Cardiac muscle cell (in vitro differentiated cells and primary cell): Measurements from ENCODE around the gene TMCO4. TPM values are rescaled to one million over a fixed set of nuclear protein-coding genes. Genes with fewer than 3 reads are reported as not detected.

Experiments used
- DNase-seq, 2 donors: peaks; one replicate each; pipeline versions ENCODE4 v3.0.0 to v3.0.0-alpha.2; 2010 to 2017; ENCODE audit warnings: low read depth in 1 of 2, low spot score in 1 of 2
- H3K27ac ChIP-seq: fragments of 200-600 bp; sonication (generic); 2 replicates; pipeline ENCODE4 v1.5.1; 2016
- H3K27me3 ChIP-seq: fragments of 200-600 bp; sonication (generic); 2 replicates; pipeline ENCODE4 v1.6.0; 2016; ENCODE audit warnings: control low read depth
- H3K36me3 ChIP-seq: fragments of 200-600 bp; sonication (generic); 2 replicates; pipeline ENCODE4 v1.5.1; 2016; ENCODE audit warnings: control low read depth
- H3K4me1 ChIP-seq: fragments of 200-600 bp; sonication (generic); 2 replicates; pipeline ENCODE4 v1.8.1; 2017; ENCODE audit warnings: low read depth, mild to moderate bottlenecking, mixed run types
- H3K4me3 ChIP-seq: fragments of 200-600 bp; sonication (generic); 2 replicates; pipeline ENCODE4 v1.5.1; 2016; ENCODE audit warnings: mild to moderate bottlenecking
- H3K9me3 ChIP-seq: fragments of 200-600 bp; sonication (generic); 2 replicates; pipeline ENCODE4 v1.5.1; 2017; ENCODE audit warnings: low read depth, mild to moderate bottlenecking, control low read depth
- polyA plus RNA-seq: library from polyadenylated mRNA; unstranded; fragments of >200 nt; fragmentation: Nextera tagmentation; extraction: Ambion mirVana; gene quantifications from 2 replicates; pipeline ENCODE4 v1.2.1, GENCODE V29; 2016
- total RNA-seq: library from RNA; depleted of rRNA; stranded (reverse); fragments of >200 nt; gene quantifications from 2 replicates; pipeline ENCODE4 v1.2.3, GENCODE V29; 2016
- TF ChIP-seq, protein P1 (sequence below): IDR thresholded peaks from 2 replicates; pipeline ENCODE4 v1.5.1; 2012; ENCODE audit warnings: low read depth, mild to moderate bottlenecking, low read length

TMCO4 gene
- total and polyA plus RNA-seq, 2 experiments from 2014 or later = 2.2 to 2.5 TPM

DNA sequence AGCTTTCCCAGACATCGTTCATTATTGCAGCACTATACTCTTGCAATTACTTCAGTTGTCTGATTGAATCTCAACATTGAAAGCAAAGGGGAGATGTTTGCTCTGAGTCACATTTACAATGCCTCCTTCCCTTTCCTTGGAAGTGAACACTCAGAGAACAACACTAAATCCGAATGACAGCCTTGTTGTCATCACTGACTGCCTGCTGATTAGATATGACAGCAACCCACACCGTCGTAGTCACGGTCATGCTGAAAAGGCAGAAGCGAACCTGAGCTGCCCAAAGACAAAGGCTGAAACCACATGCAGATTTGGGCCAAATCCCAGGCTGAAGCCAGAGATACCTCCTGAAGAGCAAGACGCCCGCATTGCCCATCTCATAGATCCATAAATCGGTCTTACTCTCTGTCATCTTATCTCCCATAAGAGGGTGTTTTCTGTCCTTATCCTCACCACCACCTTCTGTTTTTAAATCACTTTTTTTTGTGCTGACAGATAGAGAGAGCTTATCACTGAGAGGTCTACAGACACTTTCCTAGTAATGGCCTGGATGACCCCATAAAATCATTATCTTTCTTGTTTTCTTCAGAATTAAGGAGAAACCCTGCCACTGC is 47.5 kb downstream of the TMCO4 start:
- no peak for DNase-seq
- no peaks in the 10 kb centered on the region for H3K36me3 ChIP-seq
- TF ChIP-seq, protein P1, sequence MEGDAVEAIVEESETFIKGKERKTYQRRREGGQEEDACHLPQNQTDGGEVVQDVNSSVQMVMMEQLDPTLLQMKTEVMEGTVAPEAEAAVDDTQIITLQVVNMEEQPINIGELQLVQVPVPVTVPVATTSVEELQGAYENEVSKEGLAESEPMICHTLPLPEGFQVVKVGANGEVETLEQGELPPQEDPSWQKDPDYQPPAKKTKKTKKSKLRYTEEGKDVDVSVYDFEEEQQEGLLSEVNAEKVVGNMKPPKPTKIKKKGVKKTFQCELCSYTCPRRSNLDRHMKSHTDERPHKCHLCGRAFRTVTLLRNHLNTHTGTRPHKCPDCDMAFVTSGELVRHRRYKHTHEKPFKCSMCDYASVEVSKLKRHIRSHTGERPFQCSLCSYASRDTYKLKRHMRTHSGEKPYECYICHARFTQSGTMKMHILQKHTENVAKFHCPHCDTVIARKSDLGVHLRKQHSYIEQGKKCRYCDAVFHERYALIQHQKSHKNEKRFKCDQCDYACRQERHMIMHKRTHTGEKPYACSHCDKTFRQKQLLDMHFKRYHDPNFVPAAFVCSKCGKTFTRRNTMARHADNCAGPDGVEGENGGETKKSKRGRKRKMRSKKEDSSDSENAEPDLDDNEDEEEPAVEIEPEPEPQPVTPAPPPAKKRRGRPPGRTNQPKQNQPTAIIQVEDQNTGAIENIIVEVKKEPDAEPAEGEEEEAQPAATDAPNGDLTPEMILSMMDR = no peak
- H3K27ac ChIP-seq = no peak overlapping the region
- H3K27me3 ChIP-seq = peaks cover 16% of the 10 kb centered on the region
- H3K4me1 ChIP-seq = peaks cover 19% of the 10 kb centered on the region
- no peaks in the 10 kb centered on the region for H3K9me3 ChIP-seq
- H3K4me3 ChIP-seq = no peak overlapping the region

DNA sequence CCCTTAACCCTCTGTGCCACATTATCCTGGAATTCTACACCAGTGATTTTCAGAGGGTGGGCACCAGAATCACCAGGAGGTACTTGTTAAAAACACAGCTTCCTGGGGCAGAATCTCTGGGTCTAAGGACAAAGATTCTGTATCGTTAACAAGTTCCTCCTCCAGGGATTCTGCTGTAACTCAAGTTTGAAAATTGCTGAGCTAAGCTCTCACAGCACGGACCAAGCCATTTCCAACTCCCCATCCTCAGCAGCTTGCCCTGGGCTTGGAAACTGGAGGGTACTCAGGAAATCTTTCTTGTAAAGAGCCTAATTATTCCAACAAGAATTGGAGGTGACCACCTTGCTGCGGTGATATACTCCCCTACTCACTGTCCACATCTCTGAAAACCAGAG is 48.8 kb downstream of the TMCO4 start:
- no peaks in the 10 kb centered on the region for H3K9me3 ChIP-seq
- DNase-seq = no peak
- H3K4me3 ChIP-seq = no peak overlapping the region
- H3K27me3 ChIP-seq = peaks cover 20% of the 10 kb centered on the region
- no peak overlapping the region for H3K27ac ChIP-seq
- no peaks in the 10 kb centered on the region for H3K36me3 ChIP-seq
- H3K4me1 ChIP-seq = peaks cover 19% of the 10 kb centered on the region
- TF ChIP-seq, protein P1 = no peak

DNA sequence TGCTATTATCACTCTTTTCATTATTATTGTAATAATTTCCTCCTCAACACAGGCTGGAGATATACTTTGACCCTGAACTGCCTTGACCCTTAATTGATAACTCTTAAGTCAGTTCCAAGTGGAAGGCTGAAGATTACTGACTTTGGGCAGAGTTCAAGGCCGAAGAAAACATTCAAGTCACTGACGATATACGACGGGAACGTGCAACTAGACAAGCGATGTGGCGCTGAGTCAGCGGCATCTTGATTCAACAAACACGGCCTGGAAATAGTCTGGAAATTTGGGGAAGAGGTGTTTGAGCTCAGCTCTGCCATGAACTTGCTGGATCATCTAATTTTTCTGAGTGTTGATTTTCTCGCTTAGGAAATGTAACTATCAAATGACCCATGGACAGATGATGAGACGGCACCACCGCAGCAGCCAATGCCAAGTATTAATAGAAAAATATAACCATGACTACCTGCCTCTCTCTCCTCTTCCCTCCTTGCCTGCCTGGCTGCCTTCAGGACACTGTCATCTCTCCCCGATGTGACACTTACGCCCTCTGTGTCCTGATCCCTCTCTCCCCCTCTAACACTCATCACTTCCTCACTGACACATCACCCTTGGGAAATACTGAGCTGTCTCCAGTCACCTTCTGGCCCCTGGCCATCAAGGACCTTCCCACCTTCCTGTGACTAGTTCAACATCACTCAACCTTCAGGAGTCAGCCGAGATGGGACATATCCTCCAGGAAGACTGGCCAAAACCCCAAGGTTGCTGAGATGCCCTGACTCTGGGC is 49.4 kb downstream of the TMCO4 start:
- Histone ChIP-seq H3K27ac (no peak overlapping the region), H3K36me3 (no peaks in the 10 kb centered on the region), H3K9me3 (no peaks in the 10 kb centered on the region), H3K4me3 (no peak overlapping the region), H3K4me1 (peaks cover 19% of the 10 kb centered on the region), H3K27me3 (peaks cover 26% of the 10 kb centered on the region)
- TF ChIP-seq, protein P1 = no peak
- no peak for DNase-seq

DNA sequence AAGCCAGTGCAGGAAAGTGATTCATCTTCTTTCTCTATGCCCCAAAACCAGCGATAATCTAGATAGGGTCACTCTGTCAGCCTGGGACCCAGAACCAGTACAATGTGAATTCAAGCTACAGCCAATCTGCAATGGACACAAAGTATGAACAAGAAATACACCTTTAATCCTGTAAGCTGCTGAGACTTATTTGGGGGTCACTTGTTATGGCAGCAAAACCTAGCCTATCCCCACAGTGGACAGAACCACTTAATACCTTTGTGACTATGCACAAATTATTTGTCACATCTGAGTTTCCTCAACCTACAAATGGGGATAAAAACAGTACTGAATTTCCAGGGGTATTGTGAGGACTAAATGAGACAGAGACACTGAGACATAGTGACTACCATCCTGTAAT is 50.0 kb downstream of the TMCO4 start:
- no peak overlapping the region for H3K4me3 ChIP-seq
- peaks cover 19% of the 10 kb centered on the region for H3K4me1 ChIP-seq
- no peaks in the 10 kb centered on the region for H3K9me3 ChIP-seq
- H3K36me3 ChIP-seq = no peaks in the 10 kb centered on the region
- peaks cover 29% of the 10 kb centered on the region for H3K27me3 ChIP-seq
- TF ChIP-seq, protein P1 = no peak
- H3K27ac ChIP-seq = no peak overlapping the region
- DNase-seq = no peak

DNA sequence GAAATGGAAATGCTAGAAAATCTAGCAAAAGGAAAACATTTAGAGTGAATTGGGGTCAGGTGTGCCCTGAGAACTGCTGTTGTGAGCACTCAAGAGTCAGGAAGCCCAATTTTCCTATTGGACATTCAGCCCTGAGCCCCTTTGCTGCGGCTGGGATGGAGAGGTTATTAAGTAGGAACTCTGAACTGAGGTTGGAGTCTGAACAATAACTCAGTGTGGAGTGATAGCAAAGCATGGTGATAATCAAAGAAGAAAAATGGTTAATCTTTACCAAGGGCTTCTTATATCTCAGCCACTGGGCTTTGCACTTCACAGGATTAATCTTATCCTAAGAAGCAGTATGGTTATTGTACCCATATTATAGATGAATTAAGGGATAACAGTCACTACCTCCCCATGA is 52.0 kb downstream of the TMCO4 start:
- no peak overlapping the region for H3K27ac ChIP-seq
- H3K4me1 ChIP-seq = peaks cover 10% of the 10 kb centered on the region
- TF ChIP-seq, protein P1 = no peak
- H3K36me3 ChIP-seq = no peaks in the 10 kb centered on the region
- peaks cover 44% of the 10 kb centered on the region for H3K27me3 ChIP-seq
- H3K9me3 ChIP-seq = no peaks in the 10 kb centered on the region
- no peak for DNase-seq
- no peak overlapping the region for H3K4me3 ChIP-seq
